SKM-1 (cell line): ENCODE results near the gene RAB3GAP1.
"Not testable (repeated sequence)": the region's sequence is repeated elsewhere in the genome, so short reads cannot be mapped to it uniquely, and the experiment has no call there.

ENCODE experiments used
- DNase-seq: peaks from one replicate; lab custom pipeline; 2025; ENCODE audit not compliant: unreplicated experiment; lab: John Stamatoyannopoulos, UW

The RAB3GAP1 gene

DNA sequence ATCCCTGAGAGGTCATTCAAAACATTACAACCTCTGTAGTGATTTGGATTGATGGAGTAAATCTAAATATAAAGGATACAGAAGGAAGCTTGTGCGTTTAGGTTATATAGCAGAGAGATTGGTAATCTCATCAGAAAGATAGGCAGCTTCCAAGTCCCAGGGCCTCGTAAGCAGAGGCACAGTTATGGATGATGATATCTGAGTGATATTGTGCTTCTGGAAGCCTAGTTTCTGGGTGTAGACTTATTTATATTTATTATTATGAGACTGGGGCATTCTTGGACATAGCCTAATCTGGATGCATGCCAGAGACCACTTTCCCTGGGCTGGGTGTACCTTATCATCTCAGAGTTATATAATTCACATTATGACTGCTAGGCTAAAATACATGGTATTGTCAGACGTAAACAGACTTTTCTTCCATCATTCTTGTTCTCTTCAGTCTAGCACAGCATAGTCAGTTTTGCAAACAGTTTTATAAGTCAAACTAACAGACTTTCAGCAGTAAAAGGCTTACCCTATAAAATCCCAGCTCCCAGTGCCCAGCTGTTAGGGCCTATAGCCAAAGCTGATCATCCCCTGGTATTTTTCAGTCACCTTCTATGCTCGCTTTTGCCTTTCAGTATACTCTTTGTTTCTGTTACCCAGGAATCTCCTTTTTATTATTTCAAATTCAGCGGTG, 47.9 kb downstream of the RAB3GAP1 start:
- no peak for DNase-seq

DNA sequence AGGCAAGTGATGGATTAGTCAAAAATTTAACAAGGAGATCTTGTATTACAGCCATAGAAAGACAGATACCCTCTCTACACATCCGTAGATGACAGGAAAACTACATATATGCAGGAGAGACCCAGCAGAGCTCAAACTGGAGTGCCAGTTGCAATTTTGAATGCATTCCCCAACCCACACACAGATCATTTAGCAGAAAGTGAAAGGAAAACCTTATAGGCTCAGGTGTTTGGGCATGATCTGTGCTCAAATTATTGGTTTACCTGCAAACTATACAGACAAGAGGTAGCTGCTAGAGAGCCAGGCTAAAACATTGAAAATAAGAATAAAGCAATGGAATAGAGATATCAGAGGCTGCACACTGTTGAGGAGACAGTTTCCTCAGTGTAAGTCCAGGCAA, 51.8 kb downstream of the RAB3GAP1 start:
- DNase-seq, result no peak

DNA sequence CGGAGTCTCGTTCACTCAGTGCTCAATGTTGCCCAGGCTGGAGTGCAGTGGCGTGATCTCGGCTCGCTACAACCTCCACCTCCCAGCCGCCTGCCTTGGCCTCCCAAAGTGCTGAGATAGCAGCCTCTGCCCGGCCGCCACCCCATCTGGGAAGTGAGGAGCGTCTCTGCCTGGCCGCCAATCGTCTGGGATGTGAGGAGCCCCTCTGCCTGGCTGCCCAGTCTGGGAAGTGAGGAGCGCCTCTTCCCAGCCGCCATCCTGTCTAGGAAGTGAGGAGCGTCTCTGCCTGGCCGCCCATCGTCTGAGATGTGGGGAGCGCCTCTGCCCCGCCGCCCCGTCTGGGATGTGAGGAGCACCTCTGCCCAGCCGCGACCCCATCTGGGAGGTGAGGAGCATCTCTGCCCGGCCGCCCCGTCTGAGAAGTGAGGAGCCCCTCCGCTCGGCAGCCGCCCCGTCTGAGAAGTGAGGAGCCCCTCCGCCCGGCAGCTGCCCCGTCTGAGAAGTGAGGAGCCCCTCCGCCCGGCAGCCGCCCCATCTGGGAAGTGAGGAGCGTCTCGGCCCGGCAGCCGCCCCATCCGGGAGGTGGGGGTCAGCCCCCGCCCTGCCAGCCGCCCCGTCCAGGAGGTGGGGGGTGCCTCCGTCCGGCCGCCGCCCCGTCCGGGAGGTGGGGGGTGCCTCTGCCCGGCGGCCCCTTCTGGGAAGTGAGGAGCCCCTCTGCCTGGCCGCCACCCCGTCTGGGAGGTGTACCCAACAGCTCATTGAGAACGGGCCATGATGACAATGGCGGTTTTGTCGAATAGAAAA, 53.6 kb downstream of the RAB3GAP1 start:
- not testable (repeated sequence) for DNase-seq

DNA sequence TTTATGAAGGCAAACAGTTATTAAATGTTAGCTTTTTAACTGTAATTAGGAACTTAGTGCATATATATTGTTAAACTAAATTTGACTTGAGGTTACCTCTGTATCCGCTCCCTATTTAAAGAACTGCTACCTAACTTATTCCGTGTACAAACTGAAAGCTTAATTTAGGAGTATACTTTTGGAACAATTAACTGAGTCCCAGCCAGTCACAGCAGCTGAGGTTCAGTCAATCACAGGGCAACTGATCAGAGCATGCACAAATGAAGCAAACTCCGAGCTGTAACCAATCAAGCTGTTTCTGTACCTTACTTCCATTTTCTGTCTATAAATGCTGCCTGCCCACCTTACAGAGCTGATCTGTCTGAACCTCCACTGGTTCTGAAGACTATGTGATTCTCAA, 61.2 kb downstream of the RAB3GAP1 start:
- no peak for DNase-seq

DNA sequence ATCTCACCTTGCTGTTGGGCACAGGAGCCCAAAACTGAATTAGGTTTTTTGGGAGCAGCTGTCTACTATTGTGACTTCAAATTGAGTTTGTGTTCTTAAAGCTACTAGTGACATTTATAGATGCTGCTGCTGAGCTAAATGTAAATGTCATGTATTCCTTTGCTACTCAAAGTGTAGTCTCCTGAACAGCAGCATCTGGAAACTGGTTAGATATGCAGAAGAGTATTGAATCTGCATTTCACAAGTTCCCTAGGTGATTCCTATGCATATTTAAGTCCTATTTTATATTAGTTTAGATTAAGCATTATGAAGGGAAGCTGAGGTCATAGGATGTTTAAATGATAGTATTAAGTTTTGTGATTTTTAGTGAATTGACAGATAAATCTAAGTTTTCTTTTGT, 67.5 kb downstream of the RAB3GAP1 start:
- no peak for DNase-seq

DNA sequence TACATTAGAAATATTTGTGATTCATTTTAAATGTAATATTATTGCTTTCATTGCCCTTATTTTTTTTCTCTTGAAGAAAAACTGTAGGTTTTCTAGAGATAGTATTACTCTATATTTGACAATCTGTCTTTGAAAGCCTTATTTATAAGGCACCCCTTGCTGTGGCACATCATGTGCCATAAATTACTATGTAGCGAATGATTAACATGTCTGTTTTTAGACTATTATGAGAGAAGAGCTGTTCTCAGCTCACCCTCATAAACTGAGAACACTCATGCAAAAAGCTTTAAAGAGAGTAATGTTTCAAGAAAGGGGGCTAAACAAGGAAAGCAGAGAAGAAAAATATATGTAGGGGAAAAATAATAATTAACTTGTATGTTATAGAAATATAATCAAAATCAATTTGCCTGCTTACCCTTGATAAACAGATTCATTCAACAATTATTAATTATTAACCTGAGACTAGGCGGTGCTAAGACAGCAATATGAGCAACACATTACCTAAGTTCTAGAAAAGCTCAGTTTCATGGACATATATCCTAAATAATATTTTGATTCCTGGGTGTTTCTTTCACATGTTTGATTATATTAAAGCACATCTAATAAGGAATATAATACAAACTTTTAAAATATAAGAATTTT, 69.0 kb downstream of the RAB3GAP1 start:
- DNase-seq, result no peak

DNA sequence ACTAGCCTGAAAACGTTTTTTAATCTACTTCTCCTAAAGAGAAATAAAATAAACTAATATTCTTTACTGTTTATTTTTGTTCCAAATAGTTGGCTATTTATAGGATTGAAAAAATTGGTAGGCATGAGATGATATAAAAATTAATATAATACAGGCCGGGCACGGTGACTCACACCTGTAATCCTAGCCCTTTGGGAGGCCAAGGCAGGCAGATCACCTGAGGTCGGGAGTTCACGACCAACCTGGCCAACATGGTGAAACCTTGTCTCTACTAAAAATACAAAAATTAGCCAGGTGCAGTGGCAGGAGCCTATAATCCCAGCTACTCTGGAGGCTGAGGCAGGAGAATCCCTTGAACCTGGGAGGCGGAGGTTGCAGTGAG, 69.6 kb downstream of the RAB3GAP1 start:
- DNase-seq, result not testable (repeated sequence)

DNA sequence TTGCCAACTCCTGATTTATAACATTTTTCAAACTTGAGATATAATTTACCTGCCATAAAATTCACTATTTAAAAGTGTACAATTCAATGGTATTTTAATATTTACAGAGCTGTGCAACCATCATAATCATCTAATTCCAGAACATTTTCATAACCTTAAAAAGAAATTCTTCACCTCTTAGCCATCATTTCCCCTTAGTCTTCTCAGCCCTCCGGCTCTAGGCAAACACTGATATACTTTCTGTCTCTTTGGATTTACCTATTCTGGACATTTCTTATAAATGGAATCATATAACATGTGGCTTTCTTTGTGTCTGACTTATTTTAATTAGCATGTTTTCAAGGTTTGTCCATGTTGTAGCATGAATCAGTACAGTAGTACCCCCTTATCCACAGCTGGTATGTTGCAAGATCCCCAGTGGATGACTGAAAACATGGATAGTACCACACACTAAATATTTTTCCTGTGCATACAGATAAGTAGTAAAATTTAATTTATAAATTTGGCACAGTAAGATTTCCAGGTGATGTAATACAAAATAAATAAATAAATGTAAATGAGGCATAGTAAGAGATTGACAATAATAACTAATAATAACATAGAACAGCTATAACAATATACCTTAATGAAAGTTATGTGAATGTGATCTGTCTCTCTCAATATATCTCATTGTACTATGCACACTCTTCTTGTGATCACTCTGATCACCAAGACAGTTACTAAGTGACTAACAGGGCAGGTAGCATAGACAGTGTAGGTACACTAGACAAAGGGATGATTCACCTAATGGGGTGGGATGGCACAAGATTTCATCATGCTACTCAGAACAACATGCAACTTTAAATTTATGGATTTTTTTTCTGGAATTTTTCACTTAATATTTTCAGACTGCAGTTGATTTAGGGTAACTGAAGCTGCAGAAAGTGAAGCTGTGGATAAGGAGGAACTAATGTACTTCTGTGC, 73.1 kb downstream of the RAB3GAP1 start:
- no peak for DNase-seq

DNA sequence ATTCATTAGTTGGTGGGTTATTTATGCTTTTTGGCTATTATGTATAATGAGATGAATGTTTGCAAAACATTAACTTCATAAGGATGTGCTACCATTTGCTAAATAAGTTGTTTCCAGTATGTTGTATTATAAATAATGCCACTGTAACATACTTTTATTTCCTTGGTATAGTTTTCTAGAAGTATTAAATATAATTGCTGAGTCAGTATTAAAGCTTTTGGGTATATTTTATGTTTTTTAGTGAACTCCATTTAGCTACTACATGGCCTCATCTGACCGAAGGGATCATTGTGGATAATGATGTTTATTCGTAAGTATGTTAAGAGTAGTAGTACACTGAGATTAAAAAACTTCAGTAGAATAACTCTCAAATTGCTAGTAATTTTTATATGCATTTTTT, 73.8 kb downstream of the RAB3GAP1 start:
- no peak for DNase-seq

DNA sequence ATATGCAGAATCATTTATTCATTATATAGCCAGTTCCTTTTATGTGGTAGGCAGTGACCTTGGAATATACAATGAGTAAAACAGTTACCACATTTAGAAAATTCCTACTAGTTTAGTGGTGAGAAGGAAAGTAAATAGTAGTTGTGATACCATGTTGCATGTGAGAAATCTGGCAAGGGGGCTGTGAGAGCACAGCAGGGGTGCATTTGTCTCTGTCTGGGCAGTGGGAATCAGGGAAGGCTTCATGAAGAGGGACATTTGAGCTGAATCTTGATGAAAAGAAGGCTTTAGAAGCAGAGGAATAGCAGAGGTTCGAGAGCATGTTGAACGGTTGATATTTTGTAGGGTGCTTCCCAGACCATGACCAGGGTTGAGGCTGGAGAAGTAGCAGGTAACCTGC, 78.7 kb downstream of the RAB3GAP1 start:
- DNase-seq, result no peak

DNA sequence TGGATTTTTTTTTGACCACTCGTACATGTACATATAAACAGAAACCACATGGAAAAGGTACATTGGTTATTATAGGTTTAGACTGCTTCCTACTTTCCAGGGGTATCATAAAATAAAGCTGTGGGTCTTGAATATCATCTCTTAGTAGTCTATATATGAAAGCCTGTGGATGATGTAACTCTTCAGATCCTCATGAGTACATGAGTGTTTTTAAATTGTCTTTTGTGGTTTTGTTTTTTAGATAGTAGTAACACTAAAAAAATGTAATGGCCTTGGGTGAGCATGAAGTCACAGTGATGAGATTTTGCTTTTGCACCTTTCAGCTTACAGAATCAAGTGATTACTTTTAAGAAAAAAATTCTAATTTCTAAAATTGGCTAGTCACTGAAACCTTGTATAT, 80.2 kb downstream of the RAB3GAP1 start:
- DNase-seq, result no peak

DNA sequence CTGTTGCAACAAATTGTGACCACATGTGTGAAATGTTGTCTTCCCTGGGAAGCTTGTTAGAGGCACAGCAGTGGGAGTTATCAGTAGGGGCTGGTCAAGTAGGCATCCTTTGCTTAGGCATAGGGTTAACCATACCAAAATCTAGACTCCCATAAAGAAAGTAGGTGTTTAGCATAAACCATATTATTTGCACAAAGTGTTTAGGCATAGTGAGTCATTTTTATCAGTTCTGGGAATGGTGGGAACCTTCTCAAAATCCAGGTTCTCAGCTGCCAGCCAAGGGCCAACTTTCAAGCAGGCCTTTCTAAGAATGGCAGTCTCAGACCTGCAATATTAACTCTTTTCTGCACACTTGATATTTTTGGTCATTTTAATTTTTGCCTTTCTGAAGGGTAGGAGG, 88.5 kb downstream of the RAB3GAP1 start:
- DNase-seq, result no peak

DNA sequence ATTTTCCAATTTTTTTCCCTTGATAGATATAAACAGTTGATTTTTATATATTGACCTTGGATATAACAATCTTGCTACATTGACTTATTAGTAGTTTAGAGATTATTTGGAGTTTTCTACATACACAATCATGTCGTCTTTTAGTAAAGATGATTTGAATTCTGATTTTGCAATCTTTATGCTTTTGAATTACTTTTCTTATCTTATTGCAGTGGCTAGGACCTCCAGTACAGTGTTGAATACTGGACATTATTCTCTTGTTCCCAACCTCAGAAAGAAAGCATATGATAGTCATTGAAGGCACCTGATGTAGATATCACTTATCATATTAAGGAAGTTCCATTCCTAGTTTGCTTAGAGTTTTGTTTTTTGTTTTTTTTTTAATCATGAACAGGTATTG, 90.2 kb downstream of the RAB3GAP1 start:
- no peak for DNase-seq

DNA sequence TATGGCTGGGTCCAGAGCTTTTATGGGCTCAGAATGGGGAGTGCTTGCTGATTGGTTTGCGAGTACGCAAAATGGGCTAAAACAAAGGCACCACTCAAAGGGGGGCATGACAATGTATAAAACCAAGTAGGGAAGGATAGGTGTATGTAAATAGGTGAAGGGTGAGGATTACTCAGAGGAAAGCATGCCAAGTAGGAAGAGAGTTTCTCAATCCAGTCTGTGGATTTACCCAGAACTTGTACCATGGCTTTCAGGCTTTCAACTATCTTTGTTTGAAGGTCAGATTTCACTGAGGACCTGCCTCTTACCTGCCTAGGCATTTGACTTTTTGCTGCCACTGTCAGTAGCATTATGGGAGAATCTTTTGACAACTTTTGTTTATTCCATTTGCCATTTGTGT, 92.3 kb downstream of the RAB3GAP1 start:
- DNase-seq, result no peak

DNA sequence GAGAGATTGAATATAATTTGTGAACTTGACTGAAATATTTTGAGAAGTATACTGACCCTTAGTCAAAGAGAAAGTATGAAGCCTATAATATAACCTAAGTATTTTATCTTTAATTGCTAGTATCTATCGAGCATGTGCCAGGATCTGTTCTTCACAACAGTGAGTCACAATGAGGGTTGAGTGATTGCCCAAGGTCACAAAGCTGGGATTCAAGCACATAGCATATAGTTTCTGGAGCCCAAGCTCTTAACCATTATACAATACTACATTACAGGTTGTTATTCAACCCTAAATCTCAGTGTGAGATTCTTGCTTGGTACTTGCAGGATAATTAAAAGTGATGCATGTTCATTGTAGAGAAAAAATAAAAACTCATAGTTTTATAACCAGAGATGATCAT, 97.2 kb downstream of the RAB3GAP1 start:
- no peak for DNase-seq

DNA sequence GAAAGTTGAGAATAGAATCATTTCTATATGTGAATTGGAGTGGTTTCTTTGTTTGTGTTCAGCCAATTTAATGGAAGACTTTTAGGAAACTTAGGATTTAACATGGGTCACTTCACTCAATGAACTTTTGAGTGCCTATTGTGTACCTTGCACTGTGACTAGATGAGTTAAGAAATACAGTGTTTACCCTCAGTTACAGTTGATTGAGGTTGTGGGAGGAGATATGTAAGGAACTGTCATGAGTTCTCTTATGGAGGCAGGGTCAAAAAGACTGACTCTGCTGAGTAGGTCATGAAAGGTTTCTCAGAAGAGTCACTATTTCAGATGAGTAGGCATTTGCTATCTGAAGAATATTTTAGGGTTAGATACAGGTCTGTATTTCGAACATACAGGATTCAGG, 98.6 kb downstream of the RAB3GAP1 start:
- DNase-seq, result no peak

DNA sequence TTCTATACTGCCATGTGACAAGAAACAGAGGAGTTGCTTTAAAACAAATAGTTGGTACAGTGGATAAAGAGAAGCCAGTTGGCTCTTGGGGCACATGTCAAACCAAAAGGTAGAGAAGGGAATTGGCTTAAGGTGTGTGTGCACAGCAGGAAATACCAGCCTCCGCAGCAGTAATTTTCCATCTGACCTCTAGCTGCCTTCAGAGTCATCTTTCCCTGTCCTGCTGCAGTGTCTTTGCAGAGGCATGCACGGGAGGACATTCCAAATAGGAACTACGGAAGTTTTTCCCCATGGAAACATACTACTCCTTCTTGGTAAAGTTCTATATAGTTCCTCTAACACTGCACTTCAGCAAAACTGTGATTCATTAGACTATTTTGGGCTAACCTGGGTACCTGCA, 99.5 kb downstream of the RAB3GAP1 start:
- DNase-seq, result no peak

DNA sequence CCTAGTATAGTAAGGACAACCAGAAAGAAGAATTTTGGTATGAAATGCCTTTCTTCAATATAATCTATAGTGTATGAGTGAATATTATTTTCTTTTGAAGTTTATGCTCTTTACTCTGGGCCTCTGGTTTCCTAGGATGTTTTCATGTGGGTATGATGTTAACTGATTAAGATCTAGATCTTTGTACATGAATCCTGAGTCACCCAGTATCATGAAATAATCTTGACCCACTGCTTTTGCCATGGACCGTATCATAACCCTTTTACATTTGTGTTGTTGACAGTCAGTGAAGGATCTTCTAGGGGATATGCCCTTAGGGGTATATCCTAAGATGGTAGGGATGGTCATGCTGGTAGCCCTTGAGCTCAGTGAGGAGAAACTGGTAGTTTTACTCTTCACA, 100.3 kb downstream of the RAB3GAP1 start:
- no peak for DNase-seq

DNA sequence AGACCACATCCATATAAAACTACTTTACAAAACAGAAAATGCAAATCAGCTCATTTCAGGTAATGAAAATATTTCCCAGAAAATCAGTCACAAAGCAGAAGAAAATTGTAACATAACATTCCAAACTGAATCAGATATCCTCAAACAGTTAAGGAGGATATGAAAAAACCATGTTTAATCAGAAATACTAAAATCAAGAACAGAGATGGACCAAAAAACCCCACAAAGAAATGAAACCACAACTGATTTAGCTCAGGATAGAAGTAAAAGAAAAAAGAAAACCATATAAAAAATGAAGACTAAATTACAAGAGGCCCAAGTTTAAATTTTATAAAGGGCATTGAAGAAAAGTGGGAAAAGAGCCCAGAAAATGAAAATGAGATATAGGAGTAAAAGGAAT, 102.9 kb downstream of the RAB3GAP1 start:
- DNase-seq, result no peak

DNA sequence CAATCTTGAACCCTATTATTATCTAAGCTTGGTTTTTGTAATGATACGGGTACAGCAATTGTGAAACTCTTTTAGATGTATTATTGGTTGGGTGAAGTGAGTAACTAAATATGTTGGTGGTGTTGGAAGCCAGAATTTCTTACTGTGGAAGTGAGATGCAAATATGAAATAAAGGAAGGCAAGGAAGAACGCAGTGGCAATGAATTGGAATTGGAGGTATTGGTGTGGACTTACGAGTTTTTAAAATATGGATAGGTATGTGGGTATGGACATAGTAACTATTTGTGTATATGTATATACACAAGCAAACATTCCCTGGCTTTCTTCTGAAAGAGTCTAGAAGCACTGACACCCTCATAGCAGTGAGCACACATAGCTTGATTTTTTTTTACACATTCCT, 105.8 kb downstream of the RAB3GAP1 start:
- no peak for DNase-seq

DNA sequence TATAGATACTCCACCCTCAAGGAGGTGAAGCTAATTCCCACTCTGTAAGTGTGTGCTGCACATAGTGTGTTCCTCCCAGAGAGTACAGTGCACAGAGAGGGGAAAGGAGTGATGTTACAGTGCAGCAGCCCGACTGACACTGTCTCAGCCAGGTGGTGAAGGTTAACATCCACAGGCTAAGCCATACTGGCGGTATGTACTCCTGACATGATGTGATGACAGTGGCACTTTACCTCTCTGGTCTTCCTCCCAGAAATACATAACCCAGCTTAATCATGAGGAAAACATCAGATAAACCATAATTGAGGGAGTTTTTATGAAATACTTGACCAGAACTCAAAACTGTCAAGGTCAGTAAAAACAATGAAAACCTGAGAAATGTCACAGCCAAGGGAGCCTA, 107.1 kb downstream of the RAB3GAP1 start:
- no peak for DNase-seq
